ENCODE results near the gene ZNF665.
"Not testable (repeated sequence)": the region's sequence is repeated elsewhere in the genome, so short reads cannot be mapped to it uniquely, and the experiment has no call there.

Gene ZNF665

GRCh38 chr19:53157626-53158025 lies 35.5 kb downstream of the ZNF665 start:
- DNase-seq: no peak

GRCh38 chr19:53156850-53157249 lies 36.3 kb downstream of the ZNF665 start:
- DNase-seq: no peak

GRCh38 chr19:53147645-53148044 lies 45.5 kb downstream of the ZNF665 start:
- DNase-seq: no peak

GRCh38 chr19:53140351-53140750 lies 52.8 kb downstream of the ZNF665 start:
- DNase-seq: no peak

- DNase-seq: no peak
These were observed 56.7 kb downstream of the ZNF665 start for GRCh38 chr19:53136432-53136831.

- peak in 1 of 2 donors; percentile 6 for DNase-seq
These were observed 60.8 kb downstream of the ZNF665 start, which contains the start of gene ZNF415 for GRCh38 chr19:53132141-53132991. Gene ZNF415, minus strand, starts transcription at chr19:53132910. Its CDS starts 10,234 bp downstream, at chr19:53122676.

GRCh38 chr19:53131727-53132126 lies 61.4 kb downstream of the ZNF665 start:
- DNase-seq: no peak

GRCh38 chr19:53131085-53131590 lies 62.0 kb downstream of the ZNF665 start:
- DNase-seq: no peak

GRCh38 chr19:53130506-53130905 lies 62.7 kb downstream of the ZNF665 start:
- DNase-seq: no peak

GRCh38 chr19:53126733-53127526 lies 66.2 kb downstream of the ZNF665 start:
- not testable (repeated sequence) for DNase-seq

GRCh38 chr19:53123400-53123799 lies 69.8 kb downstream of the ZNF665 start:
- DNase-seq: no peak
